MCF 10A (cell line): ENCODE data around the gene EPB41L1. TPM values are rescaled to one million over a fixed set of nuclear protein-coding genes. Genes with fewer than 3 reads are reported as not detected.

ENCODE experiments used
- BruUV-seq: library from RNA; stranded (reverse); fragments of 400-500 nt; replicated peaks from 2 replicates; lab custom pipeline; 2021; lab: Mats Ljungman, UMichigan
- CTCF ChIA-PET: fragments of 300-600 bp; sonication (Branson Sonifier 250); formaldehyde crosslinking; extraction: SDS; loops from one replicate; lab custom pipeline; 2021; ENCODE audit warnings: antibody characterized with exemption, inconsistent platforms; lab: Yijun Ruan, JAX
- POLR2A ChIA-PET: fragments of 300-600, 350-650 bp; sonication (Branson Sonifier 250); formaldehyde crosslinking; extraction: SDS; loops from one replicate; lab custom pipeline; 2020; ENCODE audit warnings: antibody characterized with exemption, inconsistent platforms; lab: Yijun Ruan, JAX
- DNase-seq: peaks from one replicate; pipeline ENCODE4 v3.0.0-alpha.2; 2018; ENCODE audit not compliant: unreplicated experiment
- H3K27ac Mint-ChIP-seq: one replicate; pipeline ENCODE4 v1.8.0; 2022; ENCODE audit warnings: mild to moderate bottlenecking, low read depth, mixed read lengths; ENCODE audit not compliant: unreplicated experiment
- H3K27me3 Mint-ChIP-seq: one replicate; pipeline ENCODE4 v1.8.0; 2022; ENCODE audit warnings: mixed read lengths; ENCODE audit not compliant: insufficient read depth, unreplicated experiment
- H3K36me3 Mint-ChIP-seq: one replicate; pipeline ENCODE4 v1.8.0; 2022; ENCODE audit warnings: mild to moderate bottlenecking, moderate library complexity, mixed read lengths; ENCODE audit not compliant: insufficient read depth, unreplicated experiment
- H3K4me1 Mint-ChIP-seq: one replicate; pipeline ENCODE4 v1.8.0; 2022; ENCODE audit warnings: mixed read lengths; ENCODE audit not compliant: insufficient read depth, unreplicated experiment
- H3K4me3 Mint-ChIP-seq: one replicate; pipeline ENCODE4 v1.8.0; 2022; ENCODE audit warnings: mild to moderate bottlenecking, moderate library complexity, mixed read lengths; ENCODE audit not compliant: unreplicated experiment
- H3K9me3 Mint-ChIP-seq: one replicate; pipeline ENCODE4 v1.8.0; 2022; ENCODE audit warnings: mixed read lengths; ENCODE audit not compliant: unreplicated experiment
- intact Hi-C: fragments of 100-400 bp; cut with micrococcal nuclease; formaldehyde crosslinking; loops from 2 replicates; pipeline ENCODE4 v1.14.1; 2022
- total RNA-seq: library from RNA; stranded (reverse); gene quantifications from 2 replicates; pipeline ENCODE4 v1.2.3, GENCODE V29; 2022
- TF ChIP-seq, protein P1 (sequence below): fragments of 200-600 bp; IDR thresholded peaks from one replicate; pipeline ENCODE4 v1.8.0; 2022; ENCODE audit warnings: antibody characterized with exemption, mild to moderate bottlenecking; ENCODE audit not compliant: unreplicated experiment

Gene EPB41L1
- total RNA-seq, 1 experiment from 2014 or later, result 10.1 TPM

- no peak overlapping the region for H3K4me3 Mint-ChIP-seq
- no peaks in the 10 kb centered on the region for H3K9me3 Mint-ChIP-seq
- peaks cover 10% of the 10 kb centered on the region for H3K27me3 Mint-ChIP-seq
- H3K4me1 Mint-ChIP-seq, result no peaks in the 10 kb centered on the region
- intact Hi-C loops, result no loop called here
- TF ChIP-seq, protein P1, sequence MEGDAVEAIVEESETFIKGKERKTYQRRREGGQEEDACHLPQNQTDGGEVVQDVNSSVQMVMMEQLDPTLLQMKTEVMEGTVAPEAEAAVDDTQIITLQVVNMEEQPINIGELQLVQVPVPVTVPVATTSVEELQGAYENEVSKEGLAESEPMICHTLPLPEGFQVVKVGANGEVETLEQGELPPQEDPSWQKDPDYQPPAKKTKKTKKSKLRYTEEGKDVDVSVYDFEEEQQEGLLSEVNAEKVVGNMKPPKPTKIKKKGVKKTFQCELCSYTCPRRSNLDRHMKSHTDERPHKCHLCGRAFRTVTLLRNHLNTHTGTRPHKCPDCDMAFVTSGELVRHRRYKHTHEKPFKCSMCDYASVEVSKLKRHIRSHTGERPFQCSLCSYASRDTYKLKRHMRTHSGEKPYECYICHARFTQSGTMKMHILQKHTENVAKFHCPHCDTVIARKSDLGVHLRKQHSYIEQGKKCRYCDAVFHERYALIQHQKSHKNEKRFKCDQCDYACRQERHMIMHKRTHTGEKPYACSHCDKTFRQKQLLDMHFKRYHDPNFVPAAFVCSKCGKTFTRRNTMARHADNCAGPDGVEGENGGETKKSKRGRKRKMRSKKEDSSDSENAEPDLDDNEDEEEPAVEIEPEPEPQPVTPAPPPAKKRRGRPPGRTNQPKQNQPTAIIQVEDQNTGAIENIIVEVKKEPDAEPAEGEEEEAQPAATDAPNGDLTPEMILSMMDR, result no peak
- no peaks in the 10 kb centered on the region for H3K36me3 Mint-ChIP-seq
- CTCF ChIA-PET, result interaction anchor here (0.6 to 1.4 kb wide), 4 partner anchors 9 to 548 kb away, joined by 3 to 6 read pairs (median 5); no protein-coding TSS in a partner anchor
- POLR2A ChIA-PET, result interaction anchor here (0.6 to 0.7 kb wide), 3 partner anchors 11 to 234 kb away, joined by 4 read pairs; no protein-coding TSS in a partner anchor
- no peak overlapping the region for H3K27ac Mint-ChIP-seq
- no peak for DNase-seq
- no TSS peak for BruUV-seq
Observed at GRCh38 chr20:36206641-36207040, 52.1 kb downstream of the EPB41L1 start.

- ChIA-PET CTCF (interaction anchor here (0.7 to 1.4 kb wide), 6 partner anchors 8 to 547 kb away, joined by 3 to 6 read pairs (median 4); no protein-coding TSS in a partner anchor), POLR2A (no interaction called here)
- intact Hi-C loops, result no loop called here
Observed at GRCh38 chr20:36207602-36208001, 53.1 kb downstream of the EPB41L1 start.

DNA sequence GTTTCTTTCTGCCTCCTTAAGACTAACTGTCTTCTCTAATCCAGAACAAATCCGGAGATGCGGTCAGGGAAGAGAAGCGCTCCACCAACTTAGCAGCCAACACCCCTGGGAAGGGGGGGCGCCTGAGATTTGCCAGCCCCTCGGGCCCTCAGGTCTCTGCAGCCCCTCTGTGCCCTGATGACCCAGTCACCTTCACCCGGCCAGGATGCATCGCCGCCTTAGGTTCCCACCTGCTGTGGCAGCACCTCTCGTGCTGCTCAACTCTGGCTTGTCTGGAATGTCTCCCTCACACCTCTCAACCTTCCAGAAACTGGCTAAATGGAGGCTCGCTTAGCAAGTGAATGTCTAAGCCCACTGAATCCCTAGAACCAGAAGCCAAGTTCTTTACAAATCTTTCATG lies 53.7 kb downstream of the EPB41L1 start:
- Mint-ChIP-seq H3K27me3 (peaks cover 10% of the 10 kb centered on the region), H3K9me3 (no peaks in the 10 kb centered on the region), H3K4me1 (no peaks in the 10 kb centered on the region), H3K36me3 (no peaks in the 10 kb centered on the region), H3K4me3 (no peak overlapping the region), H3K27ac (no peak overlapping the region)
- no TSS peak for BruUV-seq
- DNase-seq, result no peak
- CTCF ChIA-PET, result interaction anchor here (0.8 to 4.4 kb wide), 3 partner anchors 9 to 546 kb away, joined by 4 to 33 read pairs (median 6); no protein-coding TSS in a partner anchor
- POLR2A ChIA-PET, result no interaction called here
- intact Hi-C loops, result no loop called here
- TF ChIP-seq, protein P1, result no peak

More at GRCh38 chr20:36207602-36208001, 53.1 kb downstream of the EPB41L1 start:
- Mint-ChIP-seq H3K27ac (no peak overlapping the region), H3K4me3 (no peak overlapping the region), H3K4me1 (no peaks in the 10 kb centered on the region), H3K36me3 (no peaks in the 10 kb centered on the region), H3K9me3 (no peaks in the 10 kb centered on the region), H3K27me3 (peaks cover 10% of the 10 kb centered on the region)
- TF ChIP-seq, protein P1, result no peak
- no peak for DNase-seq
- BruUV-seq, result no TSS peak

- H3K4me1 Mint-ChIP-seq, result no peaks in the 10 kb centered on the region
- DNase-seq, result no peak
- no TSS peak for BruUV-seq
- peaks cover 10% of the 10 kb centered on the region for H3K27me3 Mint-ChIP-seq
- no peak overlapping the region for H3K27ac Mint-ChIP-seq
- ChIA-PET POLR2A (no interaction called here), CTCF (interaction anchor here (0.5 to 4.4 kb wide), 9 partner anchors 9 to 544 kb away, joined by 3 to 33 read pairs (median 4); no protein-coding TSS in a partner anchor)
- intact Hi-C loops, result no loop called here
- no peak overlapping the region for H3K4me3 Mint-ChIP-seq
- no peaks in the 10 kb centered on the region for H3K9me3 Mint-ChIP-seq
- TF ChIP-seq, protein P1, result no peak
- H3K36me3 Mint-ChIP-seq, result no peaks in the 10 kb centered on the region
Observed at GRCh38 chr20:36210436-36211021, 56.0 kb downstream of the EPB41L1 start.
